Right cardiac atrium (tissue), 5 donors: ENCODE results near the gene ZBTB1. TPM values are rescaled to one million over a fixed set of nuclear protein-coding genes. Genes with fewer than 3 reads are reported as not detected.

Experiments
- ATAC-seq, 2 donors: fragments of 200-7000 bp; cut with Tn5 transposase; one replicate each; pipeline versions ENCODE4 v1.8.0 to v1.9.1; 2020; ENCODE audit warnings: moderate library complexity in 2 of 2, mild to moderate bottlenecking in 1 of 2
- DNase-seq, 3 donors: peaks; one replicate each; pipeline ENCODE4 v3.0.0-alpha.2; 2020
- H3K27ac ChIP-seq: one replicate; pipeline ENCODE4 v1.5.1; 2013; ENCODE audit warnings: mild to moderate bottlenecking, low read length, control low read depth, moderate library complexity
- H3K27me3 ChIP-seq: one replicate; pipeline ENCODE4 v1.6.1; 2013; ENCODE audit not compliant: control insufficient read depth, insufficient read depth
- H3K4me1 ChIP-seq: one replicate; pipeline ENCODE4 v1.6.1; 2013; ENCODE audit warnings: low read length; ENCODE audit not compliant: control insufficient read depth, insufficient read depth
- H3K4me3 ChIP-seq: one replicate; pipeline ENCODE4 v1.5.1; 2013; ENCODE audit warnings: low read length, control low read depth
- H3K9me3 ChIP-seq: one replicate; pipeline ENCODE4 v1.6.1; 2013; ENCODE audit warnings: low read length; ENCODE audit not compliant: control insufficient read depth
- WGBS: extraction: QIAGEN DNeasy Blood & Tissue Kit; methylation state at CpG from one replicate; pipeline ENCODE4 v1.1.7; 2013; 5-methylcytosine and 5-hydroxymethylcytosine counted together
- intact Hi-C, 4 donors: fragments of 100-400 bp; cut with DNase I; formaldehyde crosslinking; loops; one replicate each; pipeline versions ENCODE4 v1.11.0 to v1.14.0; 2022 to 2023
- long read RNA-seq, 4 donors: library from polyadenylated mRNA; unstranded; transcript quantifications; one replicate each; pipeline ENCODE4 v2.0.0, GENCODE V29; 2020 to 2021
- polyA plus RNA-seq: library from polyadenylated mRNA; stranded (reverse); fragments of 200-250 nt; gene quantifications from one replicate; pipeline ENCODE4 v1.2.3, GENCODE V29; 2013
- total RNA-seq, 4 donors: library from RNA; stranded (reverse); fragmentation: NEBNext Ultra II Directional; extraction: Animal tissue kit (Norgen Biotek cat#: 25700); gene quantifications; one replicate each; pipeline ENCODE4 v1.2.1, GENCODE V29; 2021
- donor health status: healthy with polysubstance abuse.
- donor health status: DM: no; HTN: yes; CAD: no.
- donor health status: DM: no; HTN: no; CAD: no.
- donor health status: DM: no; HTN: yes; CAD: no; lungs with severe emphysema.
- donor health status: DM: yes; HTN: yes; CAD: no.

ZBTB1 gene
- total RNA-seq (10 to 100 TPM; 24.0 to 27.6 (median 24.8) TPM), polyA plus RNA-seq (10.3 TPM)
- long read RNA-seq, donor 1, full-length matches to known transcripts, result 7 of 43 reads
- long read RNA-seq, donor 1, partial matches to known transcripts, result 25 of 43 reads
- long read RNA-seq, donor 1, other reads (novel, unspliced or antisense), result 11 of 43 reads
- long read RNA-seq, donor 2, partial matches to known transcripts, result 13 of 23 reads
- long read RNA-seq, donor 2, other reads (novel, unspliced or antisense), result 6 of 23 reads
- long read RNA-seq, donor 3, full-length matches to known transcripts, result 9 of 62 reads
- long read RNA-seq, donor 3, partial matches to known transcripts, result 42 of 62 reads
- long read RNA-seq, donor 3, other reads (novel, unspliced or antisense), result 11 of 62 reads
- long read RNA-seq, donor 4, partial matches to known transcripts, result 11 of 16 reads
- long read RNA-seq, donor 4, other reads (novel, unspliced or antisense), result 4 of 16 reads

- DNase-seq (peak; percentile 90 to 96 (median 95)), ATAC-seq (peak; percentile 75 to 77)
- Histone ChIP-seq H3K4me3 (peak within 1 kb of the TSS; percentile 65), H3K4me1 (peaks cover 11% of the 10 kb centered on the region), H3K27ac (peak within 1 kb of the TSS; percentile 98), H3K9me3 (no peaks in the 10 kb centered on the region), H3K27me3 (no peaks in the 10 kb centered on the region)
- intact Hi-C loops, result loop anchor here in 1 of 4 donors (10.0 kb wide), 1 partner anchor 160 kb away; no protein-coding TSS in a partner anchor
- WGBS, result under 1% methylated on average over 63 of the region's 63 CpGs
Measured at GRCh38 chr14:64504310-64504896, at the start of gene ZBTB1. Gene ZBTB1 (plus strand): TSS chr14:64504770. CDS start chr14:64521505, 16,735 bp downstream.

GRCh38 chr14:64459405-64460136 lies 45.0 kb upstream of the ZBTB1 start:
- 85% methylated on average over 4 of the region's 4 CpGs for WGBS
- DNase-seq (no peak), ATAC-seq (no peak)
- no peaks in the 10 kb centered on the region for H3K9me3 ChIP-seq
- no peak overlapping the region for H3K4me3 ChIP-seq
- H3K4me1 ChIP-seq, result no peaks in the 10 kb centered on the region
- no peak overlapping the region for H3K27ac ChIP-seq
- intact Hi-C loops, result no loop called here
- no peaks in the 10 kb centered on the region for H3K27me3 ChIP-seq

GRCh38 chr14:64461221-64461620 lies 43.3 kb upstream of the ZBTB1 start:
- no peak overlapping the region for H3K27ac ChIP-seq
- intact Hi-C loops, result no loop called here
- no peaks in the 10 kb centered on the region for H3K4me1 ChIP-seq
- H3K9me3 ChIP-seq, result no peaks in the 10 kb centered on the region
- no peak for ATAC-seq
- WGBS, result 91% methylated on average over 3 of the region's 3 CpGs
- H3K4me3 ChIP-seq, result no peak overlapping the region
- no peak for DNase-seq
- no peaks in the 10 kb centered on the region for H3K27me3 ChIP-seq

GRCh38 chr14:64463195-64463594 lies 41.4 kb upstream of the ZBTB1 start:
- no peak for DNase-seq
- H3K4me3 ChIP-seq, result no peak overlapping the region
- intact Hi-C loops, result no loop called here
- H3K27ac ChIP-seq, result no peak overlapping the region
- no peak for ATAC-seq
- H3K4me1 ChIP-seq, result no peaks in the 10 kb centered on the region
- H3K9me3 ChIP-seq, result no peaks in the 10 kb centered on the region
- 95% methylated on average over 2 of the region's 2 CpGs for WGBS
- no peaks in the 10 kb centered on the region for H3K27me3 ChIP-seq

- H3K4me1 ChIP-seq, result no peaks in the 10 kb centered on the region
- DNase-seq, result no peak
- H3K4me3 ChIP-seq, result no peak overlapping the region
- 94% methylated on average over 6 of the region's 6 CpGs for WGBS
- H3K27ac ChIP-seq, result no peak overlapping the region
- no peak for ATAC-seq
- H3K9me3 ChIP-seq, result no peaks in the 10 kb centered on the region
- no peaks in the 10 kb centered on the region for H3K27me3 ChIP-seq
- intact Hi-C loops, result no loop called here
Measured at GRCh38 chr14:64463873-64464272, 40.7 kb upstream of the ZBTB1 start.

GRCh38 chr14:64464651-64465050 lies 39.9 kb upstream of the ZBTB1 start:
- ATAC-seq (no peak), DNase-seq (no peak)
- no peaks in the 10 kb centered on the region for H3K27me3 ChIP-seq
- no peak overlapping the region for H3K27ac ChIP-seq
- H3K4me3 ChIP-seq, result peak overlapping the region; percentile 92
- no peaks in the 10 kb centered on the region for H3K9me3 ChIP-seq
- H3K4me1 ChIP-seq, result no peaks in the 10 kb centered on the region
- WGBS, result 25% methylated on average over 6 of the region's 6 CpGs
- intact Hi-C loops, result no loop called here

GRCh38 chr14:64465191-64465822 lies 39.3 kb upstream of the ZBTB1 start, which contains the start of gene AKAP5:
Gene AKAP5 (plus strand): TSS chr14:64465499. CDS start chr14:64468395, 2,896 bp downstream.
- Histone ChIP-seq H3K4me1 (no peaks in the 10 kb centered on the region), H3K27me3 (no peaks in the 10 kb centered on the region), H3K27ac (no peak within 1 kb of the TSS), H3K9me3 (no peaks in the 10 kb centered on the region), H3K4me3 (peak within 1 kb of the TSS; percentile 92)
- ATAC-seq (peak; percentile 85 to 92), DNase-seq (peak; percentile 39 to 84 (median 80))
- intact Hi-C loops, result no loop called here
- WGBS, result under 1% methylated on average over 74 of the region's 74 CpGs

GRCh38 chr14:64465831-64466554 lies 38.6 kb upstream of the ZBTB1 start:
- no peak overlapping the region for H3K27ac ChIP-seq
- DNase-seq, result no peak
- 11% methylated on average over 15 of the region's 15 CpGs for WGBS
- ATAC-seq, result peak; percentile 56 to 64
- no peaks in the 10 kb centered on the region for H3K27me3 ChIP-seq
- no peaks in the 10 kb centered on the region for H3K4me1 ChIP-seq
- no peaks in the 10 kb centered on the region for H3K9me3 ChIP-seq
- intact Hi-C loops, result no loop called here
- peak overlapping the region; percentile 92 for H3K4me3 ChIP-seq

GRCh38 chr14:64467101-64467500 lies 37.5 kb upstream of the ZBTB1 start:
- Histone ChIP-seq H3K27ac (no peak overlapping the region), H3K27me3 (no peaks in the 10 kb centered on the region), H3K4me3 (no peak overlapping the region), H3K9me3 (no peaks in the 10 kb centered on the region), H3K4me1 (no peaks in the 10 kb centered on the region)
- WGBS, result 83% methylated on average over 3 of the region's 3 CpGs
- DNase-seq (no peak), ATAC-seq (no peak)
- intact Hi-C loops, result no loop called here

GRCh38 chr14:64467566-64467965 lies 37.0 kb upstream of the ZBTB1 start:
- H3K4me1 ChIP-seq, result no peaks in the 10 kb centered on the region
- DNase-seq, result no peak
- H3K27me3 ChIP-seq, result no peaks in the 10 kb centered on the region
- H3K9me3 ChIP-seq, result no peaks in the 10 kb centered on the region
- H3K27ac ChIP-seq, result no peak overlapping the region
- intact Hi-C loops, result no loop called here
- H3K4me3 ChIP-seq, result no peak overlapping the region
- ATAC-seq, result no peak
